WTC11 (cell line): ENCODE data around the gene ZNF578. TPM values are rescaled to one million over a fixed set of nuclear protein-coding genes. Genes with fewer than 3 reads are reported as not detected.
A peak's percentile ranks its signal among the peaks of the same experiment; 100 is the strongest.

Source experiments
- ATAC-seq: fragments of 200-7000 bp; cut with Tn5 transposase; 2 replicates; pipeline ENCODE4 v1.10.0; 2021; ENCODE audit warnings: mild to moderate bottlenecking, moderate library complexity
- CTCF ChIA-PET: fragments of 300-600 bp; sonication (Branson Sonifier 250); formaldehyde crosslinking; loops from one replicate; lab custom pipeline; 2021; ENCODE audit warnings: antibody characterized with exemption; lab: Charles Lee
- POLR2A ChIA-PET: fragments of 350-600 bp; sonication (Branson Sonifier 250); formaldehyde crosslinking; loops from one replicate; lab custom pipeline; 2021; ENCODE audit warnings: antibody characterized with exemption; lab: Charles Lee
- DNase-seq: peaks from one replicate; pipeline ENCODE4 v3.0.0; 2021; ENCODE audit warnings: low spot score
- H3K27ac Mint-ChIP-seq: 2 replicates; pipeline ENCODE4 v1.8.0; 2021; ENCODE audit warnings: mixed read lengths
- H3K27me3 Mint-ChIP-seq: 2 replicates; pipeline ENCODE4 v1.8.0; 2021; ENCODE audit warnings: low read depth, mild to moderate bottlenecking, moderate library complexity, mixed read lengths
- H3K36me3 Mint-ChIP-seq: 2 replicates; pipeline ENCODE4 v1.8.0; 2021; ENCODE audit warnings: mixed read lengths
- H3K4me1 Mint-ChIP-seq: 2 replicates; pipeline ENCODE4 v1.8.0; 2022; ENCODE audit warnings: mixed read lengths
- H3K4me3 Mint-ChIP-seq: 2 replicates; pipeline ENCODE4 v1.8.0; 2021; ENCODE audit warnings: mild to moderate bottlenecking, moderate library complexity, mixed read lengths
- H3K9me3 Mint-ChIP-seq: 2 replicates; pipeline ENCODE4 v1.8.0; 2021; ENCODE audit warnings: mixed read lengths
- AFF4 ChIP-seq: sonication (generic); formaldehyde crosslinking; IDR thresholded peaks from 2 replicates; pipeline ENCODE4 v1.8.1; 2023; ENCODE audit warnings: mild to moderate bottlenecking, missing genetic modification reagents, borderline replicate concordance
- AR ChIP-seq: fragments of 250-450 bp; sonication (Bioruptor Pico); IDR thresholded peaks from 2 replicates; pipeline ENCODE4 v1.9.0; 2021; ENCODE audit warnings: mild to moderate bottlenecking
- ARID4B ChIP-seq: sonication (generic); formaldehyde crosslinking; IDR thresholded peaks from 2 replicates; pipeline ENCODE4 v1.8.0; 2023; ENCODE audit warnings: missing genetic modification reagents, mild to moderate bottlenecking, borderline replicate concordance
- CREM ChIP-seq: sonication (generic); formaldehyde crosslinking; IDR thresholded peaks from 2 replicates; pipeline ENCODE4 v1.8.1; 2022; ENCODE audit warnings: mild to moderate bottlenecking, missing genetic modification reagents, moderate library complexity
- FOXP1 ChIP-seq: sonication (generic); formaldehyde crosslinking; IDR thresholded peaks from 2 replicates; pipeline ENCODE4 v1.8.0; 2022; ENCODE audit warnings: missing genetic modification reagents, mild to moderate bottlenecking, moderate library complexity, borderline replicate concordance
- FOXP4 ChIP-seq: sonication (generic); formaldehyde crosslinking; IDR thresholded peaks from 2 replicates; pipeline ENCODE4 v1.8.0; 2022; ENCODE audit warnings: mild to moderate bottlenecking, missing genetic modification reagents
- IRF2 ChIP-seq: sonication (generic); formaldehyde crosslinking; IDR thresholded peaks from 2 replicates; pipeline ENCODE4 v1.8.0; 2022; ENCODE audit warnings: low read depth, missing genetic modification reagents, borderline replicate concordance
- JUN ChIP-seq: sonication (generic); formaldehyde crosslinking; IDR thresholded peaks from 2 replicates; pipeline ENCODE4 v1.8.0; 2023; ENCODE audit warnings: mild to moderate bottlenecking, missing genetic modification reagents
- NFE2L1 ChIP-seq: sonication (generic); formaldehyde crosslinking; IDR thresholded peaks from 2 replicates; pipeline ENCODE4 v1.8.1; 2023; ENCODE audit warnings: missing genetic modification reagents
- NR3C1 ChIP-seq: sonication (generic); formaldehyde crosslinking; conservative IDR thresholded peaks from 2 replicates; pipeline ENCODE4 v1.8.1; 2023; ENCODE audit warnings: low read depth, mild to moderate bottlenecking, missing genetic modification reagents
- PRRX2 ChIP-seq: fragments of 250-450 bp; sonication (Bioruptor Pico); IDR thresholded peaks from 2 replicates; pipeline ENCODE4 v1.8.0; 2021; ENCODE audit warnings: mild to moderate bottlenecking
- SP1 ChIP-seq: sonication (generic); formaldehyde crosslinking; conservative IDR thresholded peaks from 2 replicates; pipeline ENCODE4 v1.8.1; 2022; ENCODE audit warnings: missing genetic modification reagents
- ZNF138 ChIP-seq: sonication (generic); formaldehyde crosslinking; conservative IDR thresholded peaks from 2 replicates; pipeline ENCODE4 v1.8.1; 2022; ENCODE audit warnings: mild to moderate bottlenecking, moderate library complexity, missing genetic modification reagents
- ZNF263 ChIP-seq: sonication (generic); formaldehyde crosslinking; IDR thresholded peaks from 2 replicates; pipeline ENCODE4 v1.8.1; 2022; ENCODE audit warnings: low read depth, mild to moderate bottlenecking, moderate library complexity, missing genetic modification reagents
- ZNF416 ChIP-seq: fragments of 250-450 bp; sonication (Bioruptor Pico); IDR thresholded peaks from 2 replicates; pipeline ENCODE4 v1.9.0; 2021; ENCODE audit warnings: mild to moderate bottlenecking, inconsistent platforms
- total RNA-seq: library from RNA; stranded (reverse); gene quantifications from 3 replicates; pipeline ENCODE4 v1.2.3, GENCODE V29; 2021

The ZNF578 gene
- total RNA-seq, 1 experiment from 2014 or later: 26.6 TPM

GRCh38 chr19:52522551-52522950 is 69.2 kb downstream of the ZNF578 start:
- DNase-seq: peak; percentile 85

GRCh38 chr19:52524086-52524485 is 70.7 kb downstream of the ZNF578 start:
- POLR2A ChIA-PET: no interaction called here
- CTCF ChIA-PET: no interaction called here
- Mint-ChIP-seq H3K9me3 (no peaks in the 10 kb centered on the region), H3K27ac (peak overlapping the region; percentile 8; the same call in 1 of the 2 replicates), H3K27me3 (no peaks in the 10 kb centered on the region), H3K36me3 (no peaks in the 10 kb centered on the region), H3K4me3 (no peak overlapping the region), H3K4me1 (peaks cover 63% of the 10 kb centered on the region)
- ATAC-seq: no peak
- DNase-seq: no peak
- TF ChIP-seq SP1 (no peak), IRF2 (CRISPR knock-in tag) (no peak), PRRX2 (CRISPR knock-in tag) (no peak), AR (CRISPR knock-in tag) (no peak), NFE2L1 (CRISPR knock-in tag) (no peak), AFF4 (CRISPR knock-in tag) (no peak), CREM (no peak), ZNF416 (CRISPR knock-in tag) (no peak)

More at GRCh38 chr19:52522551-52522950, 69.2 kb downstream of the ZNF578 start:
- H3K9me3 Mint-ChIP-seq: no peaks in the 10 kb centered on the region
- H3K4me1 Mint-ChIP-seq: peaks cover 68% of the 10 kb centered on the region
- no peak overlapping the region for H3K4me3 Mint-ChIP-seq
- CTCF ChIA-PET: no interaction called here
- TF ChIP-seq ZNF263 (CRISPR knock-in tag) (no peak), ZNF138 (CRISPR knock-in tag) (no peak), FOXP1 (CRISPR knock-in tag) (no peak), NR3C1 (CRISPR knock-in tag) (no peak), ARID4B (CRISPR knock-in tag) (no peak), JUN (CRISPR knock-in tag) (no peak), FOXP4 (CRISPR knock-in tag) (no peak)
- TF ChIP-seq, all 79 proteins: peak for 0
- ATAC-seq: peak; percentile 42
- POLR2A ChIA-PET: no interaction called here
- peak overlapping the region; percentile 35; the same call in 1 of the 2 replicates for H3K27ac Mint-ChIP-seq
- no peaks in the 10 kb centered on the region for H3K36me3 Mint-ChIP-seq
- H3K27me3 Mint-ChIP-seq: no peaks in the 10 kb centered on the region
